Mesenteric fat pad (tissue), 1 donor: ENCODE data around the gene DENND6B. TPM values are rescaled to one million over a fixed set of nuclear protein-coding genes. Genes with fewer than 3 reads are reported as not detected.
"Not testable (repeated sequence)": the region's sequence is repeated elsewhere in the genome, so short reads cannot be mapped to it uniquely, and the experiment has no call there.

Experiments used
- DNase-seq: peaks from one replicate; pipeline ENCODE4 v3.0.0-alpha.2; 2020; ENCODE audit warnings: low spot score
- total RNA-seq: library from RNA; stranded (reverse); fragmentation: NEBNext Ultra II Directional; extraction: Animal tissue kit (Norgen Biotek cat#: 25700); gene quantifications from one replicate; pipeline ENCODE4 v1.2.1, GENCODE V29; 2021
- donor health status: DM: yes; HTN: yes; CAD: no.

DENND6B gene
- total RNA-seq, 1 donor from 2014 or later: 2.2 TPM

- no peak for DNase-seq
These were observed 52.5 kb downstream of the DENND6B start for GRCh38 chr22:50274311-50274710.

GRCh38 chr22:50273781-50274180, 53.0 kb downstream of the DENND6B start:
- not testable (repeated sequence) for DNase-seq

- not testable (repeated sequence) for DNase-seq
These were observed 53.5 kb downstream of the DENND6B start for GRCh38 chr22:50273352-50273751.

GRCh38 chr22:50272044-50272802, 54.6 kb downstream of the DENND6B start:
- DNase-seq: no peak

- no peak for DNase-seq
These were observed 55.3 kb downstream of the DENND6B start for GRCh38 chr22:50271519-50271970.

GRCh38 chr22:50270666-50271394, 56.0 kb downstream of the DENND6B start:
- no peak for DNase-seq

- DNase-seq: no peak
These were observed 56.7 kb downstream of the DENND6B start, which contains the start of gene MAPK11 for GRCh38 chr22:50269970-50270665. Gene MAPK11 (minus strand): TSS chr22:50270380. CDS start chr22:50270292, 88 bp downstream.

GRCh38 chr22:50269573-50269969, 57.2 kb downstream of the DENND6B start:
- no peak for DNase-seq

- DNase-seq: no peak
These were observed 58.1 kb downstream of the DENND6B start for GRCh38 chr22:50268655-50269113.

- DNase-seq: no peak
These were observed 59.0 kb downstream of the DENND6B start for GRCh38 chr22:50267591-50268390.

GRCh38 chr22:50266994-50267393, 59.8 kb downstream of the DENND6B start:
- no peak for DNase-seq

- DNase-seq: no peak
These were observed 61.7 kb downstream of the DENND6B start for GRCh38 chr22:50264946-50265669.

- no peak for DNase-seq
These were observed 62.6 kb downstream of the DENND6B start for GRCh38 chr22:50264104-50264745.

- no peak for DNase-seq
These were observed 63.7 kb downstream of the DENND6B start for GRCh38 chr22:50262973-50263617.

- no peak for DNase-seq
These were observed 64.3 kb downstream of the DENND6B start for GRCh38 chr22:50262460-50262911.

GRCh38 chr22:50261615-50262459, 65.0 kb downstream of the DENND6B start, which contains the start of gene MAPK12:
Gene MAPK12 (minus strand): TSS chr22:50261683. CDS start chr22:50261509, 174 bp downstream.
- DNase-seq: no peak

GRCh38 chr22:50260801-50261614, 65.8 kb downstream of the DENND6B start:
- DNase-seq: no peak
